Liver (tissue), 9 donors: ENCODE measurements around the gene ERAL1. TPM values are rescaled to one million over a fixed set of nuclear protein-coding genes. Genes with fewer than 3 reads are reported as not detected.
A peak's percentile ranks its signal among the peaks of the same experiment; 100 is the strongest.

Source experiments
- DNase-seq: peaks from one replicate; pipeline ENCODE4 v3.0.0-alpha.2; 2017; ENCODE audit warnings: low spot score
- H3K27ac ChIP-seq, 2 donors: one replicate each; pipeline ENCODE4 v1.7.0; 2013; ENCODE audit warnings: inconsistent platforms in 2 of 2, low read length in 2 of 2, control low read depth in 1 of 2, low read depth in 1 of 2, mild to moderate bottlenecking in 1 of 2
- H3K27me3 ChIP-seq, 4 donors: one replicate each; pipeline versions ENCODE4 v1.6.1 to v1.7.0; 2013; ENCODE audit warnings: low read length in 3 of 4, inconsistent platforms in 1 of 4, mild to moderate bottlenecking in 1 of 4, moderate library complexity in 1 of 4; ENCODE audit not compliant: control insufficient read depth in 4 of 4, insufficient read depth in 4 of 4
- H3K36me3 ChIP-seq, 4 donors: one replicate each; pipeline versions ENCODE4 v1.6.1 to v1.7.0; 2013; ENCODE audit warnings: low read length in 3 of 4, mild to moderate bottlenecking in 3 of 4, low read depth in 1 of 4, moderate library complexity in 1 of 4; ENCODE audit not compliant: control insufficient read depth in 4 of 4, insufficient read depth in 3 of 4
- H3K4me1 ChIP-seq, 4 donors: one replicate each; pipeline versions ENCODE4 v1.6.1 to v1.7.0; 2013; ENCODE audit warnings: low read length in 3 of 4, mild to moderate bottlenecking in 3 of 4, moderate library complexity in 1 of 4; ENCODE audit not compliant: control insufficient read depth in 4 of 4, insufficient read depth in 4 of 4
- H3K4me3 ChIP-seq, 3 donors: one replicate each; pipeline versions ENCODE4 v1.6.1 to v1.7.0; 2013; ENCODE audit warnings: low read length in 3 of 3, control low read depth in 1 of 3, low read depth in 1 of 3, mild to moderate bottlenecking in 1 of 3
- H3K9ac ChIP-seq, 2 donors: one replicate each; pipeline ENCODE4 v1.7.0; 2013; ENCODE audit warnings: low read length in 2 of 2, mild to moderate bottlenecking in 2 of 2, moderate library complexity in 2 of 2, control low read depth in 1 of 2, low read depth in 1 of 2
- H3K9me3 ChIP-seq, 4 donors: one replicate each; pipeline versions ENCODE4 v1.6.1 to v1.7.0; 2013; ENCODE audit warnings: low read length in 3 of 4; ENCODE audit not compliant: control insufficient read depth in 4 of 4
- EGR1 ChIP-seq, 2 donors: IDR thresholded peaks; 2 replicates each; pipeline ENCODE4 v1.6.1; 2016 to 2018; ENCODE audit warnings: antibody characterized with exemption in 2 of 2, low read depth in 2 of 2
- FOXA1 ChIP-seq: IDR thresholded peaks from 2 replicates; pipeline ENCODE4 v1.6.1; 2016; ENCODE audit warnings: antibody characterized with exemption
- FOXA2 ChIP-seq: IDR thresholded peaks from 2 replicates; pipeline ENCODE4 v1.6.1; 2016; ENCODE audit warnings: antibody characterized with exemption
- GABPA ChIP-seq, 2 donors: IDR thresholded peaks in 1 of 2; conservative IDR thresholded peaks in 1 of 2; 2 replicates each; pipeline ENCODE4 v1.6.1; 2016; ENCODE audit warnings: antibody characterized with exemption in 2 of 2, mild to moderate bottlenecking in 1 of 2, moderate library complexity in 1 of 2
- HNF4A ChIP-seq, 2 donors: conservative IDR thresholded peaks; 2 replicates each; pipeline ENCODE4 v1.6.1; 2016; ENCODE audit warnings: antibody characterized with exemption in 2 of 2, mild to moderate bottlenecking in 2 of 2
- HNF4G ChIP-seq: IDR thresholded peaks from 2 replicates; pipeline ENCODE4 v1.6.1; 2016; ENCODE audit warnings: antibody characterized with exemption
- JUND ChIP-seq, 2 donors: IDR thresholded peaks; 2 replicates each; pipeline ENCODE4 v1.6.1; 2016; ENCODE audit warnings: antibody characterized with exemption in 2 of 2
- NR2F2 ChIP-seq: IDR thresholded peaks from 2 replicates; pipeline ENCODE4 v1.6.1; 2016; ENCODE audit warnings: antibody characterized with exemption
- RAD21 ChIP-seq, 2 donors: IDR thresholded peaks; 2 replicates each; pipeline ENCODE4 v1.6.1; 2016; ENCODE audit warnings: antibody characterized with exemption in 2 of 2, mild to moderate bottlenecking in 2 of 2
- SP1 ChIP-seq: IDR thresholded peaks from 2 replicates; pipeline ENCODE4 v1.6.1; 2018; ENCODE audit warnings: antibody characterized with exemption, mild to moderate bottlenecking
- TAF1 ChIP-seq: conservative IDR thresholded peaks from 2 replicates; pipeline ENCODE4 v1.6.1; 2016; ENCODE audit warnings: antibody characterized with exemption, mild to moderate bottlenecking
- YY1 ChIP-seq: IDR thresholded peaks from 2 replicates; pipeline ENCODE4 v1.6.1; 2016; ENCODE audit warnings: antibody characterized with exemption, mild to moderate bottlenecking
- WGBS: extraction: QIAGEN DNeasy Blood & Tissue Kit; methylation state at CpG from one replicate; pipeline ENCODE4 v1.1.7; 2013; 5-methylcytosine and 5-hydroxymethylcytosine counted together
- polyA plus RNA-seq, 2 donors: library from polyadenylated mRNA; stranded (reverse) in 1 of 2; unstranded in 1 of 2; fragments of 200-250 nt in 1 of 2; fragments of >200 nt in 1 of 2; fragmentation: Nextera tagmentation in 1 of 2; extraction: Ambion mirVana in 1 of 2; gene quantifications; one replicate each; pipeline versions ENCODE4 v1.2.1 to v1.2.3, GENCODE V29; 2013 to 2015
- total RNA-seq, 2 donors: library from RNA; depleted of rRNA; stranded (reverse); fragments of >200 nt; gene quantifications; one replicate each; pipeline ENCODE4 v1.2.3, GENCODE V29; 2014
- TF ChIP-seq, protein P1 (sequence below): fragments of 150-350 bp; IDR thresholded peaks from 2 replicates; pipeline ENCODE4 v1.5.1; 2017; ENCODE audit warnings: improper control_type of control experiment, low read depth, low read length; ENCODE audit not compliant: missing input control
- TF ChIP-seq, protein P2 (sequence below): IDR thresholded peaks from 2 replicates; pipeline ENCODE4 v1.6.1; 2016; ENCODE audit warnings: antibody characterized with exemption
- TF ChIP-seq, protein P3 (sequence below): IDR thresholded peaks from 2 replicates; pipeline ENCODE4 v1.6.1; 2016; ENCODE audit warnings: antibody characterized with exemption
- TF ChIP-seq, protein P4 (sequence below): IDR thresholded peaks from 2 replicates; pipeline ENCODE4 v1.6.1; 2016; ENCODE audit warnings: antibody characterized with exemption
- TF ChIP-seq, protein P5 (sequence below): IDR thresholded peaks from 2 replicates; pipeline ENCODE4 v1.6.1; 2016; ENCODE audit warnings: antibody characterized with exemption, mild to moderate bottlenecking
- donor health status: healthy.
- donor health status: healthy.
- donor health status: healthy.
- donor health status: healthy.
- donor health status: healthy.

Gene ERAL1
- total and polyA plus RNA-seq, 4 donors, result 17.3 to 34.5 (median 29.5) TPM

DNA sequence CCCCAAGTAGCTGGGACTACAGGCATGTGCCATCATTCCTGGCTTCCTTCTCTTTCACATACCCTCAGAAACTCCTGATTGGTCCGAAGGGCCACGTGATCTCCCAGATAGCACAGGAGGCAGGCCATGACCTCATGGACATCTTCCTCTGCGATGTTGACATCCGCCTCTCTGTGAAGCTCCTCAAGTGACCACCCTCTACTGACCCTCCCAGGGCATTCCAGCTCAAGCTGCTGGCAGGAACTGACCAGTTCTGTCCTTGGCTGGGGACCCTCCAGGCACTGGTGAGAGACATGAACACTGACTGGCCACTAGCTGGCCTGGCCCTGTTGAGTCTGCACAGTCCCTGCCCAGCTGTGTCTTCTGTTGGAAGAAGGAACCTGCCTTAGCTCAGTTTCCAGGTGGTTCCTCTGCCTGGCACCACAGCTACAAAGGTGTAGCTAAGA is 5.6 kb downstream of the ERAL1 start:
- Histone ChIP-seq H3K27me3 (no peaks in the 10 kb centered on the region), H3K9ac (no peak overlapping the region), H3K9me3 (no peaks in the 10 kb centered on the region), H3K36me3 (peaks cover 4 to 33% (median 21%) of the 10 kb centered on the region in 4 donors), H3K4me1 (peaks cover 1 to 9% (median 4%) of the 10 kb centered on the region in 4 donors), H3K4me3 (no peak overlapping the region), H3K27ac (no peak overlapping the region)
- DNase-seq, result peak; percentile 76
- WGBS, result 94% methylated on average over 4 of the region's 4 CpGs
- no peak for TF ChIP-seq HNF4A (conservative IDR thresholded peaks at IDR 0.05)

DNA sequence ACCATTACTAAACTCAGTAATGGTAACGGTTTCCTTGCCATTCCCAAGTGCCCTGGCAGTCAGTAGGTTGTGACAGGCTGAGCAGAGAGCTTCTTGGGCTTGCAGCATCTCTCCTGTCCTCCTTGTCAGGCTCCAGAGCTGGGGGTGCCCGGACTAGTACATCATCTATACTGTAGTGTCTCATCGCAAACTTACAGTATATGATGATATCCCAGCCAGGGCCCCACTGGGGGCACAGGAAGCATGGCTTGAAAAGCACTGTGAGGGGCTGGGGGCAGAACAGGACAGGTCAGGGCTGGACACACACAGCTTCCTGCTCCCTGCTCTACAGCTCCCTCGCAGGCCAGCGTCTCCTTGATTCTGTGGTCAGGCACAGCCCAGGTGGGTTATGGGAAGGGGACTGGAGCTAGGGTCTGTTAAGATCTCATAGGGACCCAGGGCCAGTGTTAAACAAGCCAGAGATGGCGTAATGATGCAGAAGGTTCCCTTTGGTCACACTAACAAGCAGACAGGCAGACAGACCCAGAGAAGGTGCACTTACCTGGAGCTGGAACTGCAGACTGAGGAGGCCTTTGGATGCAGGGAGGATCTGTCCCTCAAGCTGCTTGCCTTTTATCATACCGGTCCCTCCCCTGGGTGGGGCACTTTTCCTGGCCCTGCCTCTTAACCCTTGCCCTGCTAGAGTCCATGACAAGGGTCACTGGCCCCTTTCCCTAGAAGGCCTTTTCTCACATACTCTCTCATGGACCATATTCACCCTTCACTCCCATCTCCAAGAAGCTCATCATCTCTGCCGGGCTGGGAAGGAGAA is 6.8 kb downstream of the ERAL1 start:
- TF ChIP-seq, protein P1, sequence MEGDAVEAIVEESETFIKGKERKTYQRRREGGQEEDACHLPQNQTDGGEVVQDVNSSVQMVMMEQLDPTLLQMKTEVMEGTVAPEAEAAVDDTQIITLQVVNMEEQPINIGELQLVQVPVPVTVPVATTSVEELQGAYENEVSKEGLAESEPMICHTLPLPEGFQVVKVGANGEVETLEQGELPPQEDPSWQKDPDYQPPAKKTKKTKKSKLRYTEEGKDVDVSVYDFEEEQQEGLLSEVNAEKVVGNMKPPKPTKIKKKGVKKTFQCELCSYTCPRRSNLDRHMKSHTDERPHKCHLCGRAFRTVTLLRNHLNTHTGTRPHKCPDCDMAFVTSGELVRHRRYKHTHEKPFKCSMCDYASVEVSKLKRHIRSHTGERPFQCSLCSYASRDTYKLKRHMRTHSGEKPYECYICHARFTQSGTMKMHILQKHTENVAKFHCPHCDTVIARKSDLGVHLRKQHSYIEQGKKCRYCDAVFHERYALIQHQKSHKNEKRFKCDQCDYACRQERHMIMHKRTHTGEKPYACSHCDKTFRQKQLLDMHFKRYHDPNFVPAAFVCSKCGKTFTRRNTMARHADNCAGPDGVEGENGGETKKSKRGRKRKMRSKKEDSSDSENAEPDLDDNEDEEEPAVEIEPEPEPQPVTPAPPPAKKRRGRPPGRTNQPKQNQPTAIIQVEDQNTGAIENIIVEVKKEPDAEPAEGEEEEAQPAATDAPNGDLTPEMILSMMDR, result no peak
- H3K4me3 ChIP-seq, result no peak overlapping the region
- no peaks in the 10 kb centered on the region for H3K27me3 ChIP-seq
- peak; percentile 85 for DNase-seq
- H3K9ac ChIP-seq, result no peak overlapping the region
- no peaks in the 10 kb centered on the region for H3K9me3 ChIP-seq
- H3K27ac ChIP-seq, result no peak overlapping the region
- no peaks in the 10 kb centered on the region for H3K4me1 ChIP-seq
- peaks cover 4 to 31% (median 21%) of the 10 kb centered on the region in 4 donors for H3K36me3 ChIP-seq
- 79% methylated on average over 8 of the region's 8 CpGs for WGBS

DNA sequence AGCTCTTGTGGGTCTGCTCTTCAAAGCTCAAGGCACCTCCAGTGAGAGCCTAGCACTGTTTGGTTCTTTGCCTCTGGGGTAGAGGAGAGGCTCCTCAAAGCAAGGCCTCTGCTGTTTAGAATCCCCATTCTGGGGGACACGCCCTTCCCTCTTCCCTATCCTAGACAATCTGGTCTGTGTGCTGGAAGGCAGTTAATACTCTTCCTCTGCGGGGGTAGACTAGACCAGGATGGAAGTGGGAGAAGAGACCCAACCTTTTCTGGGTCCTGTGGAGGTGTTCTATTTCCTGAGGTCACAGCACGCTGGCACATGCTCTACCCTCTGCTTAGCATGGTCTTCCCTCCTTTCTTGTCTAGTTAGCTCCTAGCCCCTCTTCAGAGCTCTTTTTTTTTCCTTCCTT is 7.7 kb downstream of the ERAL1 start:
- 96% methylated on average over 3 of the region's 3 CpGs for WGBS
- Histone ChIP-seq H3K9me3 (no peaks in the 10 kb centered on the region), H3K4me1 (no peaks in the 10 kb centered on the region), H3K9ac (no peak overlapping the region), H3K4me3 (no peak overlapping the region), H3K36me3 (peaks cover 4 to 30% (median 21%) of the 10 kb centered on the region in 4 donors), H3K27ac (no peak overlapping the region), H3K27me3 (no peaks in the 10 kb centered on the region)
- peak; percentile 52 for DNase-seq
- TF ChIP-seq YY1 (no peak), EGR1 (IDR thresholded peaks at IDR 0.05; ENCODE audit: low read depth in 2 of 2) (no peak), FOXA2 (no peak), NR2F2 (no peak), TAF1 (no peak), HNF4G (no peak), HNF4A (conservative IDR thresholded peaks at IDR 0.05) (no peak), SP1 (no peak), FOXA1 (no peak), GABPA (IDR thresholded peaks at IDR 0.05 in 1 of 2, conservative IDR thresholded peaks at IDR 0.05 in 1 of 2) (no peak), RAD21 (IDR thresholded peaks at IDR 0.05) (no peak), JUND (IDR thresholded peaks at IDR 0.05) (no peak)
- TF ChIP-seq, protein P2, sequence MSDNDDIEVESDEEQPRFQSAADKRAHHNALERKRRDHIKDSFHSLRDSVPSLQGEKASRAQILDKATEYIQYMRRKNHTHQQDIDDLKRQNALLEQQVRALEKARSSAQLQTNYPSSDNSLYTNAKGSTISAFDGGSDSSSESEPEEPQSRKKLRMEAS, result no peak
- TF ChIP-seq, protein P3, sequence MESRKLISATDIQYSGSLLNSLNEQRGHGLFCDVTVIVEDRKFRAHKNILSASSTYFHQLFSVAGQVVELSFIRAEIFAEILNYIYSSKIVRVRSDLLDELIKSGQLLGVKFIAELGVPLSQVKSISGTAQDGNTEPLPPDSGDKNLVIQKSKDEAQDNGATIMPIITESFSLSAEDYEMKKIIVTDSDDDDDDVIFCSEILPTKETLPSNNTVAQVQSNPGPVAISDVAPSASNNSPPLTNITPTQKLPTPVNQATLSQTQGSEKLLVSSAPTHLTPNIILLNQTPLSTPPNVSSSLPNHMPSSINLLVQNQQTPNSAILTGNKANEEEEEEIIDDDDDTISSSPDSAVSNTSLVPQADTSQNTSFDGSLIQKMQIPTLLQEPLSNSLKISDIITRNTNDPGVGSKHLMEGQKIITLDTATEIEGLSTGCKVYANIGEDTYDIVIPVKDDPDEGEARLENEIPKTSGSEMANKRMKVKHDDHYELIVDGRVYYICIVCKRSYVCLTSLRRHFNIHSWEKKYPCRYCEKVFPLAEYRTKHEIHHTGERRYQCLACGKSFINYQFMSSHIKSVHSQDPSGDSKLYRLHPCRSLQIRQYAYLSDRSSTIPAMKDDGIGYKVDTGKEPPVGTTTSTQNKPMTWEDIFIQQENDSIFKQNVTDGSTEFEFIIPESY, result no peak
- TF ChIP-seq, protein P1, result no peak
- TF ChIP-seq, protein P4, sequence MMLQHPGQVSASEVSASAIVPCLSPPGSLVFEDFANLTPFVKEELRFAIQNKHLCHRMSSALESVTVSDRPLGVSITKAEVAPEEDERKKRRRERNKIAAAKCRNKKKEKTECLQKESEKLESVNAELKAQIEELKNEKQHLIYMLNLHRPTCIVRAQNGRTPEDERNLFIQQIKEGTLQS, result no peak
- TF ChIP-seq, protein P5, sequence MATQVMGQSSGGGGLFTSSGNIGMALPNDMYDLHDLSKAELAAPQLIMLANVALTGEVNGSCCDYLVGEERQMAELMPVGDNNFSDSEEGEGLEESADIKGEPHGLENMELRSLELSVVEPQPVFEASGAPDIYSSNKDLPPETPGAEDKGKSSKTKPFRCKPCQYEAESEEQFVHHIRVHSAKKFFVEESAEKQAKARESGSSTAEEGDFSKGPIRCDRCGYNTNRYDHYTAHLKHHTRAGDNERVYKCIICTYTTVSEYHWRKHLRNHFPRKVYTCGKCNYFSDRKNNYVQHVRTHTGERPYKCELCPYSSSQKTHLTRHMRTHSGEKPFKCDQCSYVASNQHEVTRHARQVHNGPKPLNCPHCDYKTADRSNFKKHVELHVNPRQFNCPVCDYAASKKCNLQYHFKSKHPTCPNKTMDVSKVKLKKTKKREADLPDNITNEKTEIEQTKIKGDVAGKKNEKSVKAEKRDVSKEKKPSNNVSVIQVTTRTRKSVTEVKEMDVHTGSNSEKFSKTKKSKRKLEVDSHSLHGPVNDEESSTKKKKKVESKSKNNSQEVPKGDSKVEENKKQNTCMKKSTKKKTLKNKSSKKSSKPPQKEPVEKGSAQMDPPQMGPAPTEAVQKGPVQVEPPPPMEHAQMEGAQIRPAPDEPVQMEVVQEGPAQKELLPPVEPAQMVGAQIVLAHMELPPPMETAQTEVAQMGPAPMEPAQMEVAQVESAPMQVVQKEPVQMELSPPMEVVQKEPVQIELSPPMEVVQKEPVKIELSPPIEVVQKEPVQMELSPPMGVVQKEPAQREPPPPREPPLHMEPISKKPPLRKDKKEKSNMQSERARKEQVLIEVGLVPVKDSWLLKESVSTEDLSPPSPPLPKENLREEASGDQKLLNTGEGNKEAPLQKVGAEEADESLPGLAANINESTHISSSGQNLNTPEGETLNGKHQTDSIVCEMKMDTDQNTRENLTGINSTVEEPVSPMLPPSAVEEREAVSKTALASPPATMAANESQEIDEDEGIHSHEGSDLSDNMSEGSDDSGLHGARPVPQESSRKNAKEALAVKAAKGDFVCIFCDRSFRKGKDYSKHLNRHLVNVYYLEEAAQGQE, result no peak
